Ovary (tissue), 3 donors: ENCODE results near the gene FGFR4.

ENCODE experiments used
- EP300 ChIP-seq: sonication (generic); formaldehyde crosslinking; IDR thresholded peaks from one replicate; pipeline ENCODE4 v1.6.1; 2017; ENCODE audit warnings: antibody characterized with exemption
- TF ChIP-seq, protein P1 (sequence below), 3 donors: fragments of 450-650 bp in 2 of 3; fragments of 200-600 bp in 1 of 3; IDR thresholded peaks; one replicate each; pipeline versions ENCODE4 v1.5.1 to v1.8.0; 2016 to 2022; ENCODE audit warnings: antibody characterized with exemption in 3 of 3, mild to moderate bottlenecking in 1 of 3
- donor health status: DM: no; HTN: no; CAD: no.

DNA sequence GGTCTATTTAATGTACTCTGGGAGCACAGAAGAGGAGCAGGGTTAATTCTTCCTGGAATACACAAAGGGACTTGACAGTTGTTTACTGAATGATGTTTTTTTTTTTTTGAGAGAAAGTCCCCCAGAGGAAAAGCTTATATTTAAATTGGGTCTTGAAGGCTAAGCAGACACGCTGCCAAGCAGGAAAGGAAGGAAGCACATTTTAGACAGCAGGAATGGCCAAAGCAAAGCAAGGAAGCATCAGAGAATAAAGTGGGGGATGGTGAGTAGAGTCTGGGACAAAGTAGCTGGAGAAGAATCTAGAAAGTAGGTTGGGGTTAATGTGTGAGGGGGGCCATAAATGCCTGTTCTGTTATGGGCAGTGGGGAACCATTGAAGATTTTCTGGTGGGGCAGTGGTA lies 42.8 kb upstream of the FGFR4 start:
- TF ChIP-seq, protein P1, sequence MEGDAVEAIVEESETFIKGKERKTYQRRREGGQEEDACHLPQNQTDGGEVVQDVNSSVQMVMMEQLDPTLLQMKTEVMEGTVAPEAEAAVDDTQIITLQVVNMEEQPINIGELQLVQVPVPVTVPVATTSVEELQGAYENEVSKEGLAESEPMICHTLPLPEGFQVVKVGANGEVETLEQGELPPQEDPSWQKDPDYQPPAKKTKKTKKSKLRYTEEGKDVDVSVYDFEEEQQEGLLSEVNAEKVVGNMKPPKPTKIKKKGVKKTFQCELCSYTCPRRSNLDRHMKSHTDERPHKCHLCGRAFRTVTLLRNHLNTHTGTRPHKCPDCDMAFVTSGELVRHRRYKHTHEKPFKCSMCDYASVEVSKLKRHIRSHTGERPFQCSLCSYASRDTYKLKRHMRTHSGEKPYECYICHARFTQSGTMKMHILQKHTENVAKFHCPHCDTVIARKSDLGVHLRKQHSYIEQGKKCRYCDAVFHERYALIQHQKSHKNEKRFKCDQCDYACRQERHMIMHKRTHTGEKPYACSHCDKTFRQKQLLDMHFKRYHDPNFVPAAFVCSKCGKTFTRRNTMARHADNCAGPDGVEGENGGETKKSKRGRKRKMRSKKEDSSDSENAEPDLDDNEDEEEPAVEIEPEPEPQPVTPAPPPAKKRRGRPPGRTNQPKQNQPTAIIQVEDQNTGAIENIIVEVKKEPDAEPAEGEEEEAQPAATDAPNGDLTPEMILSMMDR (IDR thresholded peaks at IDR 0.05) = no peak
- TF ChIP-seq EP300 = no peak
